SH-SY5Y (cell line): ENCODE results near the gene DNAAF1.

Source experiments
- GATA2 ChIP-seq: IDR thresholded peaks from 2 replicates; pipeline ENCODE4 v1.6.1; 2011; ENCODE audit warnings: mild to moderate bottlenecking, low read depth, low read length
- GATA3 ChIP-seq: IDR thresholded peaks from 2 replicates; pipeline ENCODE4 v1.6.1; 2011; ENCODE audit warnings: low read depth, mild to moderate bottlenecking, low read length, moderate library complexity

GRCh38 chr16:84150926-84151325 lies 5.8 kb downstream of the DNAAF1 start:
- TF ChIP-seq GATA2 (no peak), GATA3 (no peak)
